Activated CD8-positive, alpha-beta T cell treated with anti-CD3 and anti-CD28 coated beads, Interleukin-2, amount 10 ng/mL, durations not matched to agents 7 days and 5 days (primary cell): Measurements from ENCODE around the gene AQP2. TPM values are rescaled to one million over a fixed set of nuclear protein-coding genes. Genes with fewer than 3 reads are reported as not detected.
A peak's percentile ranks its signal among the peaks of the same experiment; 100 is the strongest.

ENCODE experiments used
- ATAC-seq: fragments of 150-1000 bp; cut with Tn5 transposase; one replicate; pipeline ENCODE4 v1.10.0; 2021; ENCODE audit warnings: moderate library complexity
- CTCF ChIA-PET: fragments of 350-600 bp; sonication (Branson Sonifier 250); formaldehyde crosslinking; loops from one replicate; lab custom pipeline; 2021; ENCODE audit warnings: antibody characterized with exemption; lab: Charles Lee
- POLR2A ChIA-PET: fragments of 350-600 bp; sonication (Branson Sonifier 250); formaldehyde crosslinking; loops from one replicate; lab custom pipeline; 2021; ENCODE audit warnings: antibody characterized with exemption; lab: Charles Lee
- DNase-seq: peaks from one replicate; pipeline ENCODE4 v3.0.0-alpha.2; 2020
- H3K27ac Mint-ChIP-seq: one replicate; pipeline ENCODE4 v1.8.0; 2021; ENCODE audit warnings: mild to moderate bottlenecking, mixed read lengths
- H3K27me3 Mint-ChIP-seq: one replicate; pipeline ENCODE4 v1.8.0; 2021; ENCODE audit warnings: low read depth, mixed read lengths
- H3K36me3 Mint-ChIP-seq: one replicate; pipeline ENCODE4 v1.8.0; 2021; ENCODE audit warnings: low read depth, mixed read lengths
- H3K4me1 Mint-ChIP-seq: one replicate; pipeline ENCODE4 v1.8.0; 2021; ENCODE audit warnings: low read depth, mixed read lengths
- H3K4me3 Mint-ChIP-seq: one replicate; pipeline ENCODE4 v1.8.0; 2021; ENCODE audit warnings: mild to moderate bottlenecking, mixed read lengths
- H3K9me3 Mint-ChIP-seq: one replicate; pipeline ENCODE4 v1.8.0; 2022; ENCODE audit warnings: mixed read lengths; ENCODE audit not compliant: insufficient read depth
- total RNA-seq, 2 experiments: library from RNA; stranded (reverse); gene quantifications; one replicate each; pipeline ENCODE4 v1.2.3, GENCODE V29; 2021

Gene AQP2, protein sequence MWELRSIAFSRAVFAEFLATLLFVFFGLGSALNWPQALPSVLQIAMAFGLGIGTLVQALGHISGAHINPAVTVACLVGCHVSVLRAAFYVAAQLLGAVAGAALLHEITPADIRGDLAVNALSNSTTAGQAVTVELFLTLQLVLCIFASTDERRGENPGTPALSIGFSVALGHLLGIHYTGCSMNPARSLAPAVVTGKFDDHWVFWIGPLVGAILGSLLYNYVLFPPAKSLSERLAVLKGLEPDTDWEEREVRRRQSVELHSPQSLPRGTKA
- not detected for total RNA-seq

DNA sequence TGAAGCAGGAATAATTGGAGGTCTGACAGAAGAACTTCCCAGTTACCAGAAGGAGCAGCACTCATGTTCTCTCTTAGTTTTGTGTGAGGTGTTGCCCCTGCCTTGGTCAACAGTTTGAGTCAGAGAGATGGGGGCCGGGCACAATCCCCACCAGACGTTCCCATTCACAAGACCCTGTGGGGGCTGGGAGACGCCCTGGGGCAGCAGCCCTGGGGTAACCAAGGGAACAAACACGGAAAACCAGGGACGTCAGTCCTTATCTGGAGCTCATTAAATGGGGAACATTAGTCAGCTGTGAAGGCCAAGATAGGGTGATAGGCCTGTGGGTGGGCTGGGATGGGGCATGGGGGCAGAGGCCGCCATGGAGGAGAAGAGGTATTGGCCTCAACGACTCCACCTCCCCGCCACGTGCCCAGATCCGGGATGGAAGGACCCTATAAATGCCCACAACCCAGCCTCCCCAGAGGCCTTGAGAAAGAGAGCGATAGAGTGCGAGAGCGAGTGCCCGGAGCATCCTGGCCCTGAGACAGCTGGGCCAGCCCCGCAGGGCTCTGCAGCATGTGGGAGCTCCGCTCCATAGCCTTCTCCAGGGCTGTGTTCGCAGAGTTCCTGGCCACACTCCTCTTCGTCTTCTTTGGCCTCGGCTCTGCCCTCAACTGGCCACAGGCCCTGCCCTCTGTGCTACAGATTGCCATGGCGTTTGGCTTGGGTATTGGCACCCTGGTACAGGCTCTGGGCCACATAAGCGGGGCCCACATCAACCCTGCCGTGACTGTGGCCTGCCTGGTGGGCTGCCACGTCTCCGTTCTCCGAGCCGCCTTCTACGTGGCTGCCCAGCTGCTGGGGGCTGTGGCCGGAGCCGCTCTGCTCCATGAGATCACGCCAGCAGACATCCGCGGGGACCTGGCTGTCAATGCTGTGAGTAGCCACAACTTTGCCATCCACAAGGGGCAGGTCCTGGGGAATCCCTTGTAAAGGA is at the start of gene AQP2:
AQP2 (plus strand) TSS at position 465 of the 979 bp plus-strand sequence; CDS start at position 559, 94 bp downstream.
- H3K36me3 Mint-ChIP-seq: no peaks in the 10 kb centered on the region
- peaks cover 6% of the 10 kb centered on the region for H3K4me1 Mint-ChIP-seq
- H3K4me3 Mint-ChIP-seq: no peak within 1 kb of the TSS
- H3K27ac Mint-ChIP-seq: no peak within 1 kb of the TSS
- no peak for DNase-seq
- H3K9me3 Mint-ChIP-seq: no peaks in the 10 kb centered on the region
- POLR2A ChIA-PET: no interaction called here
- CTCF ChIA-PET: interaction anchor here (0.9 to 1.8 kb wide), 3 partner anchors 17 to 119 kb away, joined by 3 to 9 read pairs (median 4); no protein-coding TSS in a partner anchor
- ATAC-seq: no peak
- peaks cover 20% of the 10 kb centered on the region for H3K27me3 Mint-ChIP-seq

DNA sequence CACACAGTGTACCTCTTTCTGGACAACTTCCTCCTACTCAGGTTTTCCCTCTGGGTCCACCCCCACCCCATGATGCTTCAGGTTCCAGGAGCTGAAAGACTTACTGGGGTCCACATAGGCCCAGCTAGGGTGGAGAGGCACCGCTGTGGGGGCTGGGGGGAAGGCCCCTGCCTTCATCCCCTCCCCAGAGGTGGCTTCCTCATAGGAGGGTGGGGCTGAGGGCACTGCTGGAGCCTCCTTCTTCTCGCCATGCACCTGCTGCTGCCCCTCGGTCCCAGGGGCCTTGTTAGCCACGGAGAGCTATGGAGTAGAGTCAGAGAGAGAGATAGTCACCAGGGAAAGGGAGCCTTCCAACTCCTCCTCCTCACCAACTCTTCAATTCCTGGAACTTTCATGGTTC is 49.5 kb upstream of the AQP2 start:
- ATAC-seq (no peak), DNase-seq (no peak)
- H3K36me3 Mint-ChIP-seq: no peaks in the 10 kb centered on the region
- ChIA-PET CTCF (interaction anchor here (1.7 to 3.1 kb wide), 2 partner anchors 45 to 66 kb away, joined by 6 to 14 read pairs; no protein-coding TSS in a partner anchor), POLR2A (no interaction called here)
- no peak overlapping the region for H3K4me3 Mint-ChIP-seq
- peaks cover 17% of the 10 kb centered on the region for H3K4me1 Mint-ChIP-seq
- H3K9me3 Mint-ChIP-seq: no peaks in the 10 kb centered on the region
- no peak overlapping the region for H3K27ac Mint-ChIP-seq
- H3K27me3 Mint-ChIP-seq: peaks cover 15% of the 10 kb centered on the region

- DNase-seq (no peak), ATAC-seq (no peak)
- H3K9me3 Mint-ChIP-seq: no peaks in the 10 kb centered on the region
- no peak overlapping the region for H3K27ac Mint-ChIP-seq
- CTCF ChIA-PET: interaction anchor here (1.7 to 3.1 kb wide), 2 partner anchors 44 to 65 kb away, joined by 6 to 14 read pairs; no protein-coding TSS in a partner anchor
- POLR2A ChIA-PET: no interaction called here
- no peak overlapping the region for H3K4me3 Mint-ChIP-seq
- no peaks in the 10 kb centered on the region for H3K36me3 Mint-ChIP-seq
- H3K4me1 Mint-ChIP-seq: peaks cover 17% of the 10 kb centered on the region
- H3K27me3 Mint-ChIP-seq: peaks cover 17% of the 10 kb centered on the region
Measured at GRCh38 chr12:49901986-49902385, 48.6 kb upstream of the AQP2 start.

- DNase-seq (no peak), ATAC-seq (no peak)
- POLR2A ChIA-PET: no interaction called here
- H3K4me3 Mint-ChIP-seq: peak overlapping the region; percentile 39
- no peaks in the 10 kb centered on the region for H3K9me3 Mint-ChIP-seq
- H3K4me1 Mint-ChIP-seq: peaks cover 17% of the 10 kb centered on the region
- CTCF ChIA-PET: interaction anchor here (1.7 to 3.1 kb wide), 2 partner anchors 43 to 64 kb away, joined by 6 to 14 read pairs; no protein-coding TSS in a partner anchor
- H3K36me3 Mint-ChIP-seq: no peaks in the 10 kb centered on the region
- H3K27ac Mint-ChIP-seq: no peak overlapping the region
- H3K27me3 Mint-ChIP-seq: peaks cover 17% of the 10 kb centered on the region
Measured at GRCh38 chr12:49902399-49903350, 47.9 kb upstream of the AQP2 start.

GRCh38 chr12:49903351-49903699 is 47.2 kb upstream of the AQP2 start:
- peak; percentile 4 for ATAC-seq
- no peaks in the 10 kb centered on the region for H3K36me3 Mint-ChIP-seq
- H3K4me3 Mint-ChIP-seq: peak overlapping the region; percentile 39
- H3K9me3 Mint-ChIP-seq: no peaks in the 10 kb centered on the region
- POLR2A ChIA-PET: no interaction called here
- DNase-seq: no peak
- peaks cover 17% of the 10 kb centered on the region for H3K4me1 Mint-ChIP-seq
- peaks cover 15% of the 10 kb centered on the region for H3K27me3 Mint-ChIP-seq
- CTCF ChIA-PET: interaction anchor here (3.1 kb wide), 1 partner anchor 43 kb away, joined by 14 read pairs; no protein-coding TSS in a partner anchor
- no peak overlapping the region for H3K27ac Mint-ChIP-seq

GRCh38 chr12:49903700-49904423 is 46.7 kb upstream of the AQP2 start, which contains the start of gene FAIM2:
FAIM2 (minus strand) TSS chr12:49903900; CDS start chr12:49903792, 108 bp downstream.
- POLR2A ChIA-PET: interaction anchor here (0.9 kb wide), 1 partner anchor 12 kb away, joined by 4 read pairs; no protein-coding TSS in a partner anchor
- peaks cover 14% of the 10 kb centered on the region for H3K27me3 Mint-ChIP-seq
- H3K4me3 Mint-ChIP-seq: peak within 1 kb of the TSS; percentile 67
- peaks cover 17% of the 10 kb centered on the region for H3K4me1 Mint-ChIP-seq
- peak; percentile 67 for DNase-seq
- H3K36me3 Mint-ChIP-seq: no peaks in the 10 kb centered on the region
- ATAC-seq: peak; percentile 85
- peak within 1 kb of the TSS; percentile 59 for H3K27ac Mint-ChIP-seq
- CTCF ChIA-PET: interaction anchor here (2.4 kb wide), 1 partner anchor 43 kb away, joined by 19 read pairs; no protein-coding TSS in a partner anchor
- no peaks in the 10 kb centered on the region for H3K9me3 Mint-ChIP-seq

- ChIA-PET CTCF (interaction anchor here (2.4 kb wide), 1 partner anchor 42 kb away, joined by 19 read pairs; no protein-coding TSS in a partner anchor), POLR2A (interaction anchor here (0.9 kb wide), 1 partner anchor 11 kb away, joined by 4 read pairs; no protein-coding TSS in a partner anchor)
- Mint-ChIP-seq H3K27ac (no peak overlapping the region), H3K36me3 (no peaks in the 10 kb centered on the region), H3K27me3 (peaks cover 11% of the 10 kb centered on the region), H3K4me3 (peak overlapping the region; percentile 67), H3K4me1 (peaks cover 17% of the 10 kb centered on the region), H3K9me3 (no peaks in the 10 kb centered on the region)
- no peak for ATAC-seq
- DNase-seq: no peak
Measured at GRCh38 chr12:49904601-49905000, 45.9 kb upstream of the AQP2 start.

DNA sequence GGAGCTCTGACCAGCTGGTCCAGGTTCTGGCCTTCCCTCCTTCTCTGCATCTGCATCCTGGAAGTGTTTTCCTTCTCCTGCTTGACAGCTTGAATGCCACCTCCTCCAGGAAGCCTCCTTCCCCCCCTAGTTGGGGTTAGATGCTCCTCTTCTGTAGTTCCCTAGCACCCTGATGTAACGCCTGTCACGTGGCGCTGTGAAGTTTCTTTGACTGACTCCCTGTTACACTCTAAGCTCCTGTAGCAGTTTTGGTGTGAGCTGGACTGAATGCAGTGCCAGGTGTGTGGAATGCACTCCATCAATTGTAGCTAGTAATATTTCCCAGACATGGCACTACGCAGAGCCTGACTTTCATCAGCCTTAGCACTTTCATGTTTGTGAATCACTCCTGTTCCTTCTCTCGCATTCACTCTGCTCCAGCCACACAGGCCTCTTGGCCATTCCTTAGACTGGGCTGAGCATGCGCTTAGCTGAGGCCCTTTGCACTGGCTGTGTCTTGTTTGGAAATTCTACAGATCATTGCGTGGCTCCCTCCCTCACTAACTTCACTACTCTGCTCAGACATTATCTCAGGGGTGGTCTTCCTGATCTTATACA is 44.7 kb upstream of the AQP2 start:
- DNase-seq: no peak
- no peaks in the 10 kb centered on the region for H3K9me3 Mint-ChIP-seq
- peaks cover 10% of the 10 kb centered on the region for H3K27me3 Mint-ChIP-seq
- no peak overlapping the region for H3K4me3 Mint-ChIP-seq
- no peaks in the 10 kb centered on the region for H3K36me3 Mint-ChIP-seq
- H3K27ac Mint-ChIP-seq: no peak overlapping the region
- POLR2A ChIA-PET: interaction anchor here (1.0 to 1.2 kb wide), 2 partner anchors 153 to 164 kb away, joined by 3 read pairs; partner anchors contain the start of gene TMBIM6
- CTCF ChIA-PET: interaction anchor here (1.1 to 2.4 kb wide), 4 partner anchors 38 to 133 kb away, joined by 3 to 19 read pairs (median 6); no protein-coding TSS in a partner anchor
- H3K4me1 Mint-ChIP-seq: peaks cover 17% of the 10 kb centered on the region
- no peak for ATAC-seq

DNA sequence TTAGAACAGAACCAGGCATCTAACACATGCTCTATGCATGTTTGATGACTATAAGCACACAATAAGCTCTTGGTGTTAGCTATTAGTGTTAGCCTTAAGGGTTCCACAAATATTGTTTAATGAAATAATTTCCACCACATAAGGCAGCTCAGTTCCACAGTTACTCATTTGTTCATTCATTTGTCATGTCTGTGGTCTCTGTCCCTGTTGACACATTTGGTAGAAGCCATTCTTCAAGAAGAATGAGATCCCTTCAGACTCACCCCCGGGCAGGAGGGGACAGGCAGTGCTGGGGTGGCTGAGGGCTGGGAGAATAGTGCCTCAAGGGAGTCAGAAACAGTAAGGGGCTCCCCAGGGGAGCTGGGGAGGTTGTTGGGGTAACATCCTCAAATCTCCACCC is 43.2 kb upstream of the AQP2 start:
- H3K4me1 Mint-ChIP-seq: peaks cover 17% of the 10 kb centered on the region
- no peaks in the 10 kb centered on the region for H3K9me3 Mint-ChIP-seq
- H3K27ac Mint-ChIP-seq: no peak overlapping the region
- H3K36me3 Mint-ChIP-seq: no peaks in the 10 kb centered on the region
- POLR2A ChIA-PET: interaction anchor here (0.9 kb wide), 1 partner anchor 167 kb away, joined by 4 read pairs; no protein-coding TSS in a partner anchor
- no peak overlapping the region for H3K4me3 Mint-ChIP-seq
- no peak for ATAC-seq
- CTCF ChIA-PET: interaction anchor here (1.7 to 2.9 kb wide), 3 partner anchors 38 to 59 kb away, joined by 5 to 10 read pairs (median 9); no protein-coding TSS in a partner anchor
- no peak for DNase-seq
- H3K27me3 Mint-ChIP-seq: peaks cover 9% of the 10 kb centered on the region
